GM18507 (cell line): ENCODE measurements around the gene RABL6.

Source experiments
- DNase-seq: peaks from one replicate; pipeline ENCODE4 v3.0.0; 2011; ENCODE audit warnings: low read depth; ENCODE audit not compliant: insufficient read length; ENCODE audit errors: extremely low spot score
- FAIRE-seq: peaks from 2 replicates; lab custom pipeline; 2011; peaks lifted over from hg19 to GRCh38; lab: Jason Lieb, UNC

The RABL6 gene

DNA sequence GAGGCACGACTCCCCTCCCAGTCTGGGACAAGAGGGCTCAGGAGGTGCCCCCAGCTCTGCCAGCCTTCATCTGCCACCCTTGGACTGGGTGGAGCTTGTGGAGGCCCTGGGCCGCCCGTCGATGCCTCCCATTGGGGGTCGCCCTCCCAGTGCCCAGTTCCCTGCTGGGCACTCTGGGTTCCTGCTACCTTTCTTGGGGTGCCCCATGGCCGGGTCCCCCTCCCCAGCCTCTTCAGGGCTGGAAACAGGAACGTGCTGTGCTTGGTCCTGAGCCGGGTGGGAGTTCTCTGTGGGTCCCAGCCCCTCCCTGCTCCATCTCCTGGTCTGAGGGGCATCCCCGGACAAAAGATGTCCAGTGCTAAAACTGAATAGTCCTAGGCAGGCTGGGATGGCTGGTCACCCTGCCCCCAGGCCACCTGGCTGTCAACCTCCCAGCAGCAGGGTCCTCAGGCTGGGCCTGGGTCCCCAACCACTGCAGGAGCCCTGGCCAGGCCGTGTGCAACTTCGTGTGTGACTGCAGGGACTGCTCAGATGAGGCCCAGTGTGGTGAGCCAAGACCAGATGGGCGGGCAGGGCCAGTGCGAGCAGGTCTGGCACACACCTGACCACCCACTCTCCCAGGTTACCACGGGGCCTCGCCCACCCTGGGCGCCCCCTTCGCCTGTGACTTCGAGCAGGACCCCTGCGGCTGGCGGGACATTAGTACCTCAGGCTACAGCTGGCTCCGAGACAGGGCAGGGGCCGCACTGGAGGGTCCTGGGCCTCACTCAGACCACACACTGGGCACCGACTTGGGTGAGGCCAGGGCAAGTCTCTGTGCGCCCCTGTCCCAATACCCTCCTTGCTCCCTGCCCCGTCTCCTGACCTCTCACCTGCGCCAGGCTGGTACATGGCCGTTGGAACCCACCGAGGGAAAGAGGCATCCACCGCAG is 45.2 kb downstream of the RABL6 start:
- FAIRE-seq = no peak
- no peak for DNase-seq

DNA sequence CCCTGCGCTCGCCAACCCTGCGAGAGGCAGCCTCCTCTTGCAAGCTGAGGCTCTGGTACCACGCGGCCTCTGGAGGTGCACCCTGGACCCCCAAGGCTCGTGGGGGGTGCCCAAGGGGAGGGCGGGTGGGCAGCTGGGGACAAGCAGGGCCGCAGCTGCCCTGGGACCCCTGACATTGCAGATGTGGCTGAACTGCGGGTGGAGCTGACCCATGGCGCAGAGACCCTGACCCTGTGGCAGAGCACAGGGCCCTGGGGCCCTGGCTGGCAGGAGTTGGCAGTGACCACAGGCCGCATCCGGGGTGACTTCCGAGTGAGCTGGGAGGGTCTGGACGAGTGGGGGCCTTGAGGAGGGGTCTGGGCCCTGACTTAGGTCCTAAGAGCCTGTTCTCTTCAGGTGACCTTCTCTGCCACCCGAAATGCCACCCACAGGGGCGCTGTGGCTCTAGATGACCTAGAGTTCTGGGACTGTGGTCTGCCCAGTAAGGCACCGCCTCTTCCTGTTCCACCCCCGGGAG is 45.9 kb downstream of the RABL6 start:
- peak; percentile 15 for FAIRE-seq
- no peak for DNase-seq

DNA sequence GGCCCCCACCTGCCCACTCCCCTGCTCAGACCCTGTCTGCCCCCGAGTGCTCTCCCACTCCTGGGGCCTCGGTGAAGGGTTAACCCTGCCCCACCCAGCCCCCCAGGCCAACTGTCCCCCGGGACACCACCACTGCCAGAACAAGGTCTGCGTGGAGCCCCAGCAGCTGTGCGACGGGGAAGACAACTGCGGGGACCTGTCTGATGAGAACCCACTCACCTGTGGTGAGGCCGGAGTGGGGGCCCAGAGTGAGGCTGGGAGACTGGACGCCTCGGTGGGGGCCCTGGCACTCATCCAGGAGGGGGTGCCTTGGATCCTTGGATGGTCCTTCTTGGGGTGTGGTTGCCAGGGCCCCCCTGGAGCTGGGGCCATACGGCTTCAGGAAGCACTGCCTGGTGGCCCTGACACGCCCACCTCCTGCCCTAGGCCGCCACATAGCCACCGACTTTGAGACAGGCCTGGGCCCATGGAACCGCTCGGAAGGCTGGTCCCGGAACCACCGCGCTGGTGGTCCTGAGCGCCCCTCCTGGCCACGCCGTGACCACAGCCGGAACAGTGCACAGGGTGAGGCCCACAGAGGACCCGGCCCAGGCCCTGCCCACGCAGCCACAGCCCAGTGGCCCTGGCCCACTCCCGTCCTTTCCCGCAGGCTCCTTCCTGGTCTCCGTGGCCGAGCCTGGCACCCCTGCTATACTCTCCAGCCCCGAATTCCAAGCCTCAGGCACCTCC is 46.5 kb downstream of the RABL6 start:
- FAIRE-seq = no peak
- no peak for DNase-seq

DNA sequence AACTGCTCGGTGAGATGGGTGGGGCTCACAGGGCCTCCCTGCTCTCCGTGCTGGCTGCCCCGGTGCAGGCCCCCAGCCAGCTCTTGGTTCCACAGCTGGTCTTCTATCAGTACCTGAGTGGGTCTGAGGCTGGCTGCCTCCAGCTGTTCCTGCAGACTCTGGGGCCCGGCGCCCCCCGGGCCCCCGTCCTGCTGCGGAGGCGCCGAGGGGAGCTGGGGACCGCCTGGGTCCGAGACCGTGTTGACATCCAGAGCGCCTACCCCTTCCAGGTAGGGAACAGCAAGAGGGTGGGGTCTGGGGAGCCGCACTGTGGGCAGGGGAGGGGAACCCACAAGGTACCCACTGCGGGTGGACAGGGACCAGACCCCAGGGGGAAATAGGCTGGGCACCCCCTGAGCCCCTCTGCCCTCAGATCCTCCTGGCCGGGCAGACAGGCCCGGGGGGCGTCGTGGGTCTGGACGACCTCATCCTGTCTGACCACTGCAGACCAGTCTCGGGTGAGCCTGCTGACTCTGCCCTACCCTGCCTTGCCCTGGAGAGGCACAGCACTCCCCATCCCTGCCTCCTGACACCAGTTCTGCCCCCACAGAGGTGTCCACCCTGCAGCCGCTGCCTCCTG is 47.2 kb downstream of the RABL6 start:
- FAIRE-seq = no peak
- no peak for DNase-seq

DNA sequence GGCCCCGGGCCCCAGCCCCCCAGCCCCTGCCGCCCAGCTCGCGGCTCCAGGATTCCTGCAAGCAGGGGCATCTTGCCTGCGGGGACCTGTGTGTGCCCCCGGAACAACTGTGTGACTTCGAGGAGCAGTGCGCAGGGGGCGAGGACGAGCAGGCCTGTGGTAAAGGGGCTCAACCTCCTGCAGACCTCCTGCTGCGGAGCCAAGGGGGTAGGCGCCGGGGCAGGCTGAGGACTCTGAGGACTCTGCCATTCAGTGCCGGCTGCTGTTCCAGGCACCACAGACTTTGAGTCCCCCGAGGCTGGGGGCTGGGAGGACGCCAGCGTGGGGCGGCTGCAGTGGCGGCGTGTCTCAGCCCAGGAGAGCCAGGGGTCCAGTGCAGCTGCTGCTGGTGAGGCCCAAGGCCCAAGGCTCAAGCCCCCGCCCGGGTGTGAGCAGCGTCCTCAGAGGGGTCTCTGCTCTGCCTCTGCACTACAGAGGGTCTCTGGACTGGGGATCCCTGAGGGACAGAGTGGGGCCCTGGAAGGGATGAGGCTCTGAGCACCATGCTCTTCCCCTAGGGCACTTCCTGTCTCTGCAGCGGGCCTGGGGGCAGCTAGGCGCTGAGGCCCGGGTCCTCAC is 47.8 kb downstream of the RABL6 start:
- DNase-seq (no peak), FAIRE-seq (no peak)

DNA sequence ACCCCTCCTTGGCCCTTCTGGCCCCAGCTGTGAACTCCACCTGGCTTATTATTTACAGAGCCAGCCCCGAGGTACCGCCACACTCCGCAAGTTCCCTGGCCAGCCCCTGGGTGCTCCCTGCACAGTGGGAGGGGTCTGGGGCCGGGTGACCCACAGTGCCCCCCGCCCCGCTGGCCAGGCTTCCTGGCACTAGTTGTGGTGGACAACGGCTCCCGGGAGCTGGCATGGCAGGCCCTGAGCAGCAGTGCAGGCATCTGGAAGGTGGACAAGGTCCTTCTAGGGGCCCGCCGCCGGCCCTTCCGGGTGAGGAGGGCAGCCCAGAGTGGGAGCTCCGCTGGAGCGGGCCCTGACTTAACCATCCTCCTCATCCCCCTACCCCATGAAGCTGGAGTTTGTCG is 48.3 kb downstream of the RABL6 start:
- DNase-seq = no peak
- FAIRE-seq = no peak

DNA sequence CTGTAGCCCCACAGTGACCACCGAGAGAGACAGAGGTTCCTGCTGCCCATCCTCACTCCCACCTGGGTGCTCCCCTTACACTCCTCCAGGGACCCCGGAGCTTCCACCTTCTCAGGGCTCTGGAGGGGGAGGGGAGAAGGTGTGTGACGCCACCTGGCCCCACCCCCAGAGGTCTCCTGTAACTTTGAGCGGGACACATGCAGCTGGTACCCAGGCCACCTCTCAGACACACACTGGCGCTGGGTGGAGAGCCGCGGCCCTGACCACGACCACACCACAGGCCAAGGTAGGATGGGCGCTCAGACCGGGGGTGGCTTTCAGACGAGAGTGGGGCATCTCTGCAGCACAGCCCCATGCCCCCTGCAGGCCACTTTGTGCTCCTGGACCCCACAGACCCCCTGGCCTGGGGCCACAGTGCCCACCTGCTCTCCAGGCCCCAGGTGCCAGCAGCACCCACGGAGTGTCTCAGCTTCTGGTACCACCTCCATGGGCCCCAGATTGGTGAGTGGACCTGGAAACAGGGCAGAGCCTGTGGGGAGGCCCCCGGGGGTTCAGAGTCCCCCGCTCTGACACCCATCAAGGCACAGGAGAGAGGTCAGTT is 48.9 kb downstream of the RABL6 start:
- no peak for FAIRE-seq
- no peak for DNase-seq

DNA sequence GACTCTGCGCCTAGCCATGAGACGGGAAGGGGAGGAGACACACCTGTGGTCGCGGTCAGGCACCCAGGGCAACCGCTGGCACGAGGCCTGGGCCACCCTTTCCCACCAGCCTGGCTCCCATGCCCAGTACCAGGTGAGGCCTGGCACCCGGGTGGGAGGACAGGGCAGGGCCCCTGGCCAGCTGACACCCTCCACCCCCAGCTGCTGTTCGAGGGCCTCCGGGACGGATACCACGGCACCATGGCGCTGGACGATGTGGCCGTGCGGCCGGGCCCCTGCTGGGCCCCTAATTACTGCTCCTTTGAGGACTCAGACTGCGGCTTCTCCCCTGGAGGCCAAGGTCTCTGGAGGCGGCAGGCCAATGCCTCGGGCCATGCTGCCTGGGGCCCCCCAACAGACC is 49.4 kb downstream of the RABL6 start:
- no peak for FAIRE-seq
- DNase-seq = no peak

DNA sequence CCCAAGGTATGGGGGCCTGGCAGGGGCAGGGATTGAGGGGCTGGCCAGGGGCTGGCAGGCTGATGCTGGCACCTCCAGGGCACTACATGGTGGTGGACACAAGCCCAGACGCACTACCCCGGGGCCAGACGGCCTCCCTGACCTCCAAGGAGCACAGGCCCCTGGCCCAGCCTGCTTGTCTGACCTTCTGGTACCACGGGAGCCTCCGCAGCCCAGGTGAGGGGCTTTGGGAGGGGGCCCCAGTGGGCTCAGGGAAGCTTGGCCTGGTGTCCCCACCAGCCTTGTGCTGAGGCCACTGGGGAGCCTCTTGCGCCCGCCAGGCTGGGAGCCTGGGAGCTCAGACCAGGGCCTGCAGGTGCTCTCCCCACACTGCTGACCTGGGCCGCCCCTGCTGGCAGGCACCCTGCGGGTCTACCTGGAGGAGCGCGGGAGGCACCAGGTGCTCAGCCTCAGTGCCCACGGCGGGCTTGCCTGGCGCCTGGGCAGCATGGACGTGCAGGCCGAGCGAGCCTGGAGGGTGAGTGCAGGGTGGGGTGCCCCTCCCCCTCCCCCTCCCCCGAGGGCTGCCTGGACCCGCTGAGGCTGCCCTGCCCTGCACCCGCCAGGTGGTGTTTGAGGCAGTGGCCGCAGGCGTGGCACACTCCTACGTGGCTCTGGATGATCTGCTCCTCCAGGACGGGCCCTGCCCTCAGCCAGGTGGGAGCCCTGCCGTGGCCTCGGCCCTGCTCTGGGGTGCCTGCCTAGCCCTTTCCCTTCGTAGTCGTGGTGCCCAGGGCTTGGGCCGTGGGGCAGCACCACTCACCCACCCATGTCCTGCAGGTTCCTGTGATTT is 50.0 kb downstream of the RABL6 start:
- FAIRE-seq (no peak), DNase-seq (no peak)

DNA sequence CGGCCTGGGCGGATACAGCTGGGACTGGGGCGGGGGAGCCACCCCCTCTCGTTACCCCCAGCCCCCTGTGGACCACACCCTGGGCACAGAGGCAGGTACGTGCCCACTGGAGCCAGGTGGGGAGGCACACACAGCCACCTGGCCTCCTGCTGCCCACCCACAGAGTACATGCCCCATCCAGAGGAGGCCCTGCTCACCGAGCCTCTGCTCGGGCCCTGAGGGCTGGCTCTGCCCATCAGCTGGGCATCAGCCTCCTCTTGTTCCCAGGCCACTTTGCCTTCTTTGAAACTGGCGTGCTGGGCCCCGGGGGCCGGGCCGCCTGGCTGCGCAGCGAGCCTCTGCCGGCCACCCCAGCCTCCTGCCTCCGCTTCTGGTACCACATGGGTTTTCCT is 50.7 kb downstream of the RABL6 start:
- FAIRE-seq (no peak), DNase-seq (no peak)

DNA sequence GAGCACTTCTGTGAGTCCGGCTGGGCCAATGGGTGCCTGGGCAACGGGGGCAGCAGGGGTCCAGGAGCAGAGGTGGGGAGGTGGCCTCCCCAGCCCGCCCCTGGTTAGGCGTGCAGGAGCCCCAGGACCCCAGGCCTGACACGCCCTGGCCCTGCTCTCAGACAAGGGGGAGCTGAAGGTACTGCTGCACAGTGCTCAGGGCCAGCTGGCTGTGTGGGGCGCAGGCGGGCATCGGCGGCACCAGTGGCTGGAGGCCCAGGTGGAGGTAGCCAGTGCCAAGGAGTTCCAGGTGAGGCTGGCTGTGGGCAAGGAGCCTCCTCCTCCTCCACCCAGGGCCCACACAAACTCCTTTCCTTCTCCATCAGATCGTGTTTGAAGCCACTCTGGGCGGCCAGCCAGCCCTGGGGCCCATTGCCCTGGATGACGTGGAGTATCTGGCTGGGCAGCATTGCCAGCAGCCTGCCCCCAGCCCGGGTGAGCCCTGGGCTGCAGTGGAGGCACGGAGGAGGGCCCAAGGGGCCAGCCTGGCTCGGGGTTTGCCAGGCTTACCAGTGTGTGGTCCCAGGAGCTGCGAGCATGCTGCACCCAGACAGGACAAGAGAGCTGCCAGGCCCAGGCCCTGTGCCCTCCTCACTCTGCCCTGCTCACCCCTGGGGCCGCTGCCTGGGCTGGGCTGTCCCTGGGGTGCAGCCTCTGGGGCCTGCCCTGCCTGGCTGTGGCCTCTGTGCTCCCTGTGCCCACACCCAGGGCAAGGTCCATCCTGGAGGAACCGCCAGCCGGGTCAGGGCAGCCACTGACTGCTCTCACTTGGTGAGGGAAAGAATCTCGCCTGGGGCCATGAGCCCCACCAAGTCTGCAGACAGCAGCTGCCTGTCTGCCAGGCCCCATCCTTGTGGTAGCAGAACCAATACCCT is 51.4 kb downstream of the RABL6 start:
- FAIRE-seq = no peak
- DNase-seq = no peak

DNA sequence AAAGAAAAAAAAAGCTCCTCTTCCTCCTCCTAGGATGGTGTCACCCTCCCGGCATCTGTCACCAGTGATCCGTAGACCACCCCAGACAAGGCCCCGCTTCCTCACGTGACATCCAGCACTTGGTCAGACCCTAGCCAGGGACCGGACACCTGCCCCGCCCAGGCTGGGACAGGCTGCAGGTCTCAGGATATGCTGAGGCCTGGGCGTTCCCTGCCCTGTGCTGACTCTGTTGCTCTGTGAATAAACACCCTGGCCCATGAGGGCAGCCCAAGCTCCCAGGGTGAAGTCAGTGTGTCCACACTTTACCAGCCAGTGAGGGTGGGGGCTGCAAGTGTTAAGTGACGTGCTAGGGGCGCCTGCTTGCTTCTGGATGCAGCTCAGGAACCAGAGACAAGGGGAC is 52.8 kb downstream of the RABL6 start:
- DNase-seq (no peak), FAIRE-seq (no peak)

DNA sequence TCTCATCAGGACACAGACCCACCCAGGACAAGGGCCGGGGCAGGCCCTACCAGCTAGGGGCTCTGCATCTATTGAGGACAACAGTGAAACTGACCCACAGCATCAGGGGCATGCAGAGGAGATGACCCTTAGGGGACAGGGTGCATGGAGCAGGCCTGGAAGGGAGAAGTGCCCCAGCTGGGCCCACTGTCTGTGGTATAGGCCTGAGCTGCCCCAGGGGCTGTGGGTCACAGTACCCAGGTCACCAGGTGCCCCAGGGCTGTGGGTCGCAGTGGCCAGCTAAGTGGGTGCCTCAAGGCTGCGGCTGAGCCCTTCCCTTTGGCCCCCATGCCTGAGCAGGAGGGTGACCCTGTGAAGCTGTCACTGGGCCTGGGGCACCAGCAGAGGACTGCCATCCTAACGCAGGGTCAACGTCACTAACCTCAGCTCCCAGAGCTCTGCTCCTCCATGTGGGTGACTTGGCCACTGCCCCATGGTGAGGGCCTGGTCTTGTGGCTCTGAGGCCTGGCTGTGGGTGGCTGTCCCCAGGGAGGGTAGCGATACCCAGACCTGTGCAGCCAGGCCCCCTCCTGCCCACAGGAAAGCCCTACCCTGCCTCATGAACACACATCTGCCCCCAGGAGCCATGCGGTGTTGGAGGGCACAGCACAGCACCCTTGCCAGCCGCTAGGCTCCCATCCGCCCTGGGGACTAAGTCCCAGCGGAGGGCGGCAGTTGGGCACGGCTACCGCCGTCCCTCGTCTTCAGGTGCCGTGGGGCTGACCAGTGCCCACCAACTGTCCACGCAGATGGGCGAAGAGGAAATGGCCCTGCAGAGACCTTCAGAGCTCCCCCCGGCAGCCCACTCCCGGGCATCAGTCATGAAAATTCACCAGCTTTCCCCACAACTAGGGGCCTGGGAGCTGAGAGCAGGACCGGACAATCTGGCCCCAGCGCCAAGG is 53.5 kb downstream of the RABL6 start:
- DNase-seq = no peak
- no peak for FAIRE-seq

DNA sequence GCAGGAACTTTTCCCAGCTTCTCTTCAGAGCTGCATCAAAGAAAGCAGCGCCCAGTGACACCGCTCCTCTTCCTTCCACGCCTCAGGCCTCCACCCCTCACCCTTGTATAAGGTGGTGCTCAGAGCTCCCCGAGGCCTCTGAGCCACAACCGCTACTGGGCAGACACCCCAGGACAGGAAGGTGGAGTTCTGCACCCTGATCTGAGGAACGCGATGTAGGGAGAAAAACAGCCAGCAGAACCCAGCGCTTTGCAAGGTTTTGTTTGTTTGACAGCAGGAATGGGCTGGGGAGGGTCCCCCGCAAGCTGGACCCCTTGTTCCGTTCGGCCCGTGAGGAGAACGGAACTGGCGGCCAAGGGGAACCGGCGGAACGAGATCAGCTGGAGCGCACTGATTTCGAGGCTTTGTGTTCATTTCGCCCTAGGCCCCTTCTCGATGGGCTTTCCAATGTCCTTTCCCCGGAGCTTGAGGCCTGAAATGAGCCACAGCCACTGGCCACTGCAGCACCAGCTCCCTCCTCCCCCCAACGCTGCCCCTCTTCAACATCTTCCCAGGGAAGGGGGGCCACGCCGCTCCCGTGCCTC is 54.2 kb downstream of the RABL6 start:
- DNase-seq (no peak), FAIRE-seq (no peak)

DNA sequence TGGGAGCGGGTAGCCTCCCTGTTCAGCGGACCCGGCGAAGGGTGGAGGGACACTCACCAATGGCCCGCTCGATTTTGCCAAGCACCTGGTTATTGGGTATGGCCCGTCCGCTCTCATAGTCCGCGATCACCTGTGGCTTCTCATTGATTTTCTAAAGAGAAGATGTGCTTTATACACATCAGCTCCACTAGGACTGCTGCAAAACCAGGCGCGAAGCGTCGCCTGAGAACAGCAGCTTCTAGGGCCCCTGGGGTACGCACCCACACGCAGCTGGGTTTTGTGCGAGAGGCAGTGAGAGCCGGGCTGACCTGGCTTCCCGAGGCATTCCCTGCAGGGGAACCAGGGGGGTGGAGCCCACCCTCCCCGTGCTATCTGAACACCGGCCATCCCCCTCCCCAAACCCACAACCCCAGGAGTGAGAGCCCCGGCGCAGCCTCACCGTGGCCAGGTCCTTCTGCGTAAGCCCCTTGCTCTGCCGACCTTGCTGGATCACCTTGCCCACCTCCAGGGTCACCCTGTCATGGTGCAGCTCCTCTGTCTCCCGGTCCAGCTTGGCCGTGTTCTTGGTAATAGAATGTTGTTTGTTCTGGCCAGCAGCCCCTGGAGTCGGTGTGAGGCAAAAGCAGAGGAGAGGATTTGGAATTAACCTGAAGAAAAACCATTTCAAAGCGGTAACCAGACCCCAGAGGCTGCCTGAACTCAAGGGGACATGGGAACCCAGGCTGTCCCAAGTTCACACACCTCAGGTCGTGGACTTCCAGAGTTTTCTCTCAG is 55.3 kb downstream of the RABL6 start:
- FAIRE-seq (no peak), DNase-seq (no peak)
